Measurements from ENCODE around the gene DUOX1.
"Not testable (repeated sequence)": the region's sequence is repeated elsewhere in the genome, so short reads cannot be mapped to it uniquely, and the experiment has no call there.

The DUOX1 gene

GRCh38 chr15:45121706-45122417 is 7.9 kb upstream of the DUOX1 start:
- no peak for DNase-seq (ENCODE audit: low read depth)

DNA sequence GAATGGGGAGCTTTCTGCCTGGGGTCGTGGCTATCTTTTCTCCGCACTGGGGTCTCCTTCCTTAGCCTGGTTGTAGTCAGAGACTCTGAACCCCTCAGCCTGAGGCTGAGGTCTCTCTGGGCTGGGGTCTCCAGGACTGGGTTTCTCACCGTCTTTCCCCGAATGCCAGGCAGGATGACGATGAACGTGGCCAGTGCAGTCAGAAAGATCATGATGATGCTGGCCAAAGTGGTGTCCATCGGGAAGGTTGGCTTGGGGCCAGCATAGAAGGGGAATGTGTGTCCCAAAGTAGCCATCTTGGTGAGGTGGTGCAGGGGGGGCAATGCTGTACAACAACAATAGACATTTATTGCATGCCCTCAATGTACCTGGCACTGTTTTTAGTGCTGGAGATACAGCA is 7.1 kb upstream of the DUOX1 start:
- no peak for DNase-seq (ENCODE audit: low read depth)

GRCh38 chr15:45123397-45123796 is 6.4 kb upstream of the DUOX1 start:
- no peak for DNase-seq (ENCODE audit: low read depth)

DNA sequence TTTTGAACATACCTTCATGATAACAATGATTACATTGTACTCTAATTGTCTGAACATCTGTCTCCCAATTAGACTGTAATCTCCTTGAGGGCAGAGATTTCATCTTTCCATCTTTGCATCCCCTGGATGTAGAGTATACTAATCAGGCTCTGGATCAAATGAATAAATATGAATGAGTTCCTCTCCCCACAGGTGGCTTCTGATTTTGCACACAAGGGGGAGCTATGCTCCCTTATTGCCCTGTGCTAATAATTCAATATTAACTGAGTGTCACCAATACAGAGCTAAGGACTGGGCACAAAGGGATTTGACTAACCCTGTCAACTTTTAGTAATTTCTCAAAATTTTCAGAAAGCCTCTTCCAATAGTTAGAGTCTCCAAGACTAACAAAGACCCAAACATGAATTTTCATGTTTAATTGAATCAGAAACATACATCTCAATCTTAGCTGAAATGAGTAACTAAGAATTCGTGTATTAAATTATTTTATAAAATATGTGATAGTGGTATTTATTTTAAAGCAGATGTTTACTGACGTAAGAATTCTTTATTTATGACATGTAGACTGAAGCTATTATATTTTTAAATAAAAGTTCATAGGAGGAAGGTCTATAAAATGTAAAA is 3.1 kb upstream of the DUOX1 start:
- no peak for DNase-seq (ENCODE audit: low read depth)

DNA sequence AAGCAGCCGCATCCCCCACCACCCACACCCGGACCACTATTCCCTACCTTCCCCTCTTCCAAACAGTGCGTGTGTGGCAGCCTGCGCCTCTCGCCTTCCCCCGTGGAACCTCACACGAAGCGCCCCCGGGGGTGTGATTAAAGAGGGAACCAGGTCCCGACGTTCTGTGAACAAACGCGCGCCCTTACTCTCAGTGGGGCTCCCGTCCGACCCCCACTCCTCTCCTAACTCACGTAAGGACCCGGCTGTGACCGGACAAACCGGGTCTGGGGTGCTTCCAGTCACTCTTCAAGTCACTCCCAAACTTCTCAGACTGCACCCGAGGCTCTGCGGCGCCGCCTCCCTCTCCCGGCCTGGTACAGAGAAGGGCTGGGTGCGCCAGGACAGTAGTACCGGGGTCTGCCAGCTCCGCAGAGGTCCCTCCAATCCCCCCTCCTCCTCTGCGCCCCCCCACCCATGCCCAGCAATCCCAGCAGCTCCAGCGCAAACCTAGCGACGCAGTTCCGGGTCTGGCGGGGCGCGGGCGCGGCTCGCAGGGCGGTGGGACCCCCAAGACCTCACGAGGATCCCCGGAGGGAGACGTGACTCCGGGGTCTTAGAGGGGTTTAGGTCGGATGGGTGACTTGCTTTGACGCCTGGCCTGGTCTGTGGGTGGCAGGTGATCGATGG is 689 bp upstream of the DUOX1 start:
- DNase-seq (ENCODE audit: low read depth) = no peak

GRCh38 chr15:45130291-45131000 is 652 bp downstream of the DUOX1 start:
- DNase-seq (ENCODE audit: low read depth) = no peak

DNA sequence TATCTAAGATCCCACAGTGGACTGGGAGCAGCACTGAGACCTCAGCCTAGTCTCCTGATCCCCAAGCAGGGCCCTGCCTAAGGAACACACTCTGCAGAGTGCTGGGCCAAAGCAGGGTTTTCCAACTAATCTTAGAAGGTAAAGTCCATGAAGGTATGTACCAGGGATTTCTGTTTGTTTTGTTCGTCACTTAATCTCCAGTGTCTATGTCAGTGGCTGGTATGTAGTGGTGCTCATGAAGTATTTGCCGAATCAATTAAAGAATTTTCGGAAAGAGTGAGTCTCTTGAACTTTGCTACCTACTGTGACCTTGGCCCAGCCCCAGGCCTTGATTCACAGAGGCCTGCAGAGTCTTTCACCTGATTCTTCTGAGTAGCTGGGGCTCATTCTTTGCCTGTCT is 1.7 kb downstream of the DUOX1 start:
- DNase-seq (ENCODE audit: low read depth) = no peak

- no peak for DNase-seq (ENCODE audit: low read depth)
Observed at GRCh38 chr15:45132844-45133560, 3.2 kb downstream of the DUOX1 start.

- DNase-seq (ENCODE audit: low read depth) = no peak
Observed at GRCh38 chr15:45133561-45133920, 3.7 kb downstream of the DUOX1 start.

DNA sequence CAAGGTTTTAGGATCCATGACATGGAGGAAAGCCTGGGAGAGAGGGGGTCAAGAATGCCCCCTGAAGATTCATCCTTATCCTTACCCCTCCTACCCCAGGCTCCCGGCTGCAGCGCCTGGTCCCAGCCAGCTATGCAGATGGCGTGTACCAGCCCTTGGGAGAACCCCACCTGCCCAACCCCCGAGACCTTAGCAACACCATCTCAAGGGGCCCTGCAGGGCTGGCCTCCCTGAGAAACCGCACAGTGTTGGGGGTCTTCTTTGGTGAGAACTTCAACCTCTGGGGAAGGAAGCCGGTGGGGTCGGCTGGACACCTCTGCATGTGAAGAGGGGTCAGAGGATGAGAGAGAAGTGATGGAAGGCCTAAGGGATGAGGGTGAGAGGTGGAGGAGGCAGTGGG is 4.3 kb downstream of the DUOX1 start:
- DNase-seq (ENCODE audit: low read depth) = no peak

- DNase-seq (ENCODE audit: low read depth) = no peak
Observed at GRCh38 chr15:45134682-45135604, 5.1 kb downstream of the DUOX1 start.

- DNase-seq (ENCODE audit: low read depth) = not testable (repeated sequence)
Observed at GRCh38 chr15:45135705-45136377, 6.0 kb downstream of the DUOX1 start.

DNA sequence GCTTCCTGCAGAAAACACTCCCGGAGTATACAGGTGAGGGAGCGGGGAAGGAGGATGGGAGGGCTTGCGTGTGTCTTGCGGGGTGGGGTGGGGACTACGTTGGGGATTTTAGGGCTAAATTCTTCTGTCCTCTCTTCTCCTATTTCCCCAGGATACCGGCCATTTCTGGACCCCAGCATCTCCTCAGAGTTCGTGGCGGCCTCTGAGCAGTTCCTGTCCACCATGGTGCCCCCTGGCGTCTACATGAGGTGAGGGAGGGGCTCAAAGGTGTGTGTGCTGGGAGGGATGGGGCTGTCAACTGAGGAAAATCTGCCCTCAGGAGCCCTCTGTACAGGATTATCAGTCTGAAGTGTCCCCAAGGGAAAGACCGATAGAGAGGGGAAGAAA is 6.6 kb downstream of the DUOX1 start:
- no peak for DNase-seq (ENCODE audit: low read depth)

GRCh38 chr15:45137703-45138102 is 7.9 kb downstream of the DUOX1 start:
- DNase-seq (ENCODE audit: low read depth) = no peak

DNA sequence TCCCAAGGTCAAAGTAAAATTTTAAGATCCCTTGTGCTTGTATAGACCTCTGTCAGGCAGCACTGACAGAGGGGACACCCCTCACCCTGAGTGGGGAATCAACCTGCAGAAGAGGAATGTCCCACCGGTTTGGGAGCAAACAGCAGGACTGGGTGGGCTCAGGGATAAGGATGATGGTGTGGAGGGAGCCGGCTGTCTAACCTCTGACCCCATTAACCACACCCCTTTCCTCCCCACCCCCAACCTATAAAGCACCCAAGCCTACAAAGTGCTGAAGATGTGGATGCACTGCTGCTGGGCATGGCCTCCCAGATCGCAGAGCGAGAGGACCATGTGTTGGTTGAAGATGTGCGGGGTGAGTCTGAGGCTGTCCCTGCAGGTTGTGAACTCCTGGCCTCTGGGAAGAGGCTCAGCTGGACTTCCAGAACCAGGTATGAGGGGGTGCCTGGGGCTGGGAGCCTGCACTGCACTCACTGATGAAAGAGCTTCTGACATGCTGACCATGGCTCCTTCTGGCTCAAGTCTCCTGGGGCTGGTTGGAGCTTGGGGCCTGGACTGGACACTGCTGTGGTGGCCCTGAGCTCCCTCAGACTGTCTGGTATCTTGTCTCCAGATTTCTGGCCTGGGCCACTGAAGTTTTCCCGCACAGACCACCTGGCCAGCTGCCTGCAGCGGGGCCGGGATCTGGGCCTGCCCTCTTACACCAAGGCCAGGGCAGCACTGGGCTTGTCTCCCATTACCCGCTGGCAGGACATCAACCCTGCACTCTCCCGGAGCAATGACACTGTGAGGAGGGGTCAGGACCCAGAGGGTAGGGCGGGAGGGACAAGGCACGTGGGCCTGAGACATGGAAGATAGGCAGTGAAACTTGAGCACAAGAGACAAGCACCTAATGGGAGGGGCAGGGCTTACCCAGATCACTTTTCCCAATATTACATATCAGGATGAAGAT is 9.3 kb downstream of the DUOX1 start:
- DNase-seq (ENCODE audit: low read depth) = no peak

DNA sequence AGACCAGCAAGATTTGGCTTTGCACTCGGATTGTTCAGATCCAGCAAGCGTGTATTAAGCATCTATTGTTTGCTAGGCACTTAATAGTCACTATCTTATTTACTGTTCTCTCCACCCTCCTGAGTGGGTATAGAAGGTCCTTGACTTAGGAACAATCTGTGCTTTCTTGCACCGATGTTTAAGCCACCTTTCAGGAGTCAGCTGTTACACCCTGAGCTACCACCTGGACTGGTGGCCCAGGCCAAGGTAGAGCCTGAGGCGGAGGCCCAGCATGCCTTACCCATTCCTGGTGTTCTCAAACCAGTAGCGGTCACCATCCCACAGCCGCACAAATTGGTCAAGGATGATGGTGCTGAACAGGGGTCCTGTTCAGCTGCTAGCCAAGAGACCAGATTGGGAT is 10.0 kb downstream of the DUOX1 start:
- no peak for DNase-seq (ENCODE audit: low read depth)

- DNase-seq (ENCODE audit: low read depth) = no peak
Observed at GRCh38 chr15:45140557-45141250, 10.9 kb downstream of the DUOX1 start.

DNA sequence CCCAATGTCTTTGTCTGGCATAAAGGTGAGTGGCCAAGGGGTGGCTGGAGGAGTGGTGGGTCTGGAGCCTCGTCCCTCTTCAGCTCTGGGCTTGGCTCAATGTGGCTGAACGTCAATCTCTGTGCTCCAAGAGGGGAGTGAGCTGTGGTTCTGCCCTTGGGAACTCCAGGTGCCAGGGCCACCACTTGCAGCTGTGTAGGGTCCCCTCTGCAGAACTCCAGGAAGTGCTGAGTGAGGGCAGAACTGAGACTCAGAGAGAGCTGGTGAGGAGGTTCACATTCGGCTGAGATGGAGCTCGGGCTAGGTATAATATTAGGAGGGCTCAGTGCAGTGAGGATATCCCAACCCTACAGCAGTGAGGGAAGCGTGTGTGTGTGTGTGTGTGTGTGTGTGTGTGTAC is 11.6 kb downstream of the DUOX1 start:
- DNase-seq (ENCODE audit: low read depth) = no peak

GRCh38 chr15:45143056-45143455 is 13.3 kb downstream of the DUOX1 start:
- DNase-seq (ENCODE audit: low read depth) = no peak
